CD4-positive, alpha-beta T cell treated with Interleukin-12 subunit alpha and Interleukin-12 subunit beta, for 1 hour (primary cell): ENCODE measurements around the gene KAT2B.
A peak's percentile ranks its signal among the peaks of the same experiment; 100 is the strongest.

Experiments used
- DNase-seq: peaks from one replicate; pipeline ENCODE4 v3.0.0-alpha.2; 2020

KAT2B gene

GRCh38 chr3:20154078-20154477, 113.8 kb downstream of the KAT2B start:
- DNase-seq: no peak

- DNase-seq: no peak
Observed at GRCh38 chr3:20154928-20155327, 114.7 kb downstream of the KAT2B start.

- DNase-seq: no peak
Observed at GRCh38 chr3:20160230-20160629, 120.0 kb downstream of the KAT2B start.

GRCh38 chr3:20161714-20162113, 121.5 kb downstream of the KAT2B start:
- DNase-seq: no peak

- DNase-seq: no peak
Observed at GRCh38 chr3:20173844-20174410, 133.7 kb downstream of the KAT2B start.

GRCh38 chr3:20181276-20181675, 141.0 kb downstream of the KAT2B start:
- DNase-seq: no peak

- DNase-seq: no peak
Observed at GRCh38 chr3:20182206-20182605, 142.0 kb downstream of the KAT2B start.

- peak; percentile 37 for DNase-seq
Observed at GRCh38 chr3:20185331-20185678, 145.1 kb downstream of the KAT2B start.

GRCh38 chr3:20185679-20186599, 145.7 kb downstream of the KAT2B start, which contains the start of gene SGO1:
Gene SGO1 (minus strand): TSS chr3:20186206. CDS start chr3:20184027, 2,179 bp downstream.
- DNase-seq: peak; percentile 100

GRCh38 chr3:20186600-20187004, 146.4 kb downstream of the KAT2B start:
- DNase-seq: no peak

- DNase-seq: no peak
Observed at GRCh38 chr3:20190991-20191390, 150.7 kb downstream of the KAT2B start.

GRCh38 chr3:20194793-20195460, 154.7 kb downstream of the KAT2B start:
- DNase-seq: no peak

GRCh38 chr3:20197775-20198174, 157.5 kb downstream of the KAT2B start:
- no peak for DNase-seq

GRCh38 chr3:20201143-20201542, 160.9 kb downstream of the KAT2B start:
- no peak for DNase-seq
